Measurements from ENCODE around the gene STRA8.

The STRA8 gene

GRCh38 chr7:135217645-135218509 lies 15.8 kb upstream of the STRA8 start:
- Histone ChIP-seq H3K9me3 (replicated peaks; ENCODE audit: insufficient read depth, low read length) (no peaks in the 10 kb centered on the region), H3K27ac (ENCODE audit: low read length) (no peak overlapping the region), H3K4me2 (ENCODE audit: low read depth, low read length) (no peak overlapping the region), H3K4me1 (ENCODE audit: low read length) (no peaks in the 10 kb centered on the region), H3K9me2 (replicated peaks; ENCODE audit: insufficient read depth, low read length) (no peaks in the 10 kb centered on the region), H3F3A (ENCODE audit: insufficient read depth, low read length) (no peaks in the 10 kb centered on the region), H3K79me2 (ENCODE audit: low read length) (no peaks in the 10 kb centered on the region), H3K9ac (ENCODE audit: low read length) (no peak overlapping the region), H2AFZ (ENCODE audit: low read length) (no peak overlapping the region), H4K20me1 (ENCODE audit: insufficient read depth, low read length) (no peaks in the 10 kb centered on the region), H3K27me3 (replicated peaks; ENCODE audit: insufficient read depth, low read length) (no peaks in the 10 kb centered on the region), H3K36me3 (replicated peaks; ENCODE audit: insufficient read depth, low read length) (no peaks in the 10 kb centered on the region), H3K4me3 (ENCODE audit: low read length) (no peak overlapping the region)
- TF ChIP-seq CTCF (IDR thresholded peaks at IDR 0.05; ENCODE audit: low read length) (no peak), EZH2 (optimal IDR thresholded peaks at IDR 0.05; ENCODE audit: low read depth, low read length) (no peak)
- DNase-seq: no peak

- Histone ChIP-seq H3K9me3 (replicated peaks; ENCODE audit: insufficient read depth, low read length) (no peaks in the 10 kb centered on the region), H3K9me2 (replicated peaks; ENCODE audit: insufficient read depth, low read length) (no peaks in the 10 kb centered on the region), H3K27me3 (replicated peaks; ENCODE audit: insufficient read depth, low read length) (no peaks in the 10 kb centered on the region), H3K79me2 (ENCODE audit: low read length) (no peaks in the 10 kb centered on the region), H2AFZ (ENCODE audit: low read length) (no peak overlapping the region), H3K4me1 (ENCODE audit: low read length) (peaks cover 18% of the 10 kb centered on the region), H4K20me1 (ENCODE audit: insufficient read depth, low read length) (no peaks in the 10 kb centered on the region), H3K4me2 (ENCODE audit: low read depth, low read length) (peak overlapping the region; percentile 44; the same call in 1 of the 2 replicates), H3K36me3 (replicated peaks; ENCODE audit: insufficient read depth, low read length) (no peaks in the 10 kb centered on the region), H3K27ac (ENCODE audit: low read length) (peak overlapping the region; percentile 11; the same call in 1 of the 2 replicates), H3K9ac (ENCODE audit: low read length) (no peak overlapping the region), H3F3A (ENCODE audit: insufficient read depth, low read length) (peaks cover 9% of the 10 kb centered on the region), H3K4me3 (ENCODE audit: low read length) (0 out of 2 replicates have a peak overlapping the region, but pooled peaks have one; percentile 3)
- no peak for TF ChIP-seq EZH2phosphoT487 (IDR thresholded peaks at IDR 0.05; ENCODE audit: low read length)
- TF ChIP-seq CTCF (IDR thresholded peaks at IDR 0.05; ENCODE audit: low read length): no peak
- no peak for TF ChIP-seq EZH2 (optimal IDR thresholded peaks at IDR 0.05; ENCODE audit: low read depth, low read length)
- DNase-seq: peak; percentile 37
Observed at GRCh38 chr7:135224027-135224426, 9.6 kb upstream of the STRA8 start.

GRCh38 chr7:135231686-135232085 lies 2.0 kb upstream of the STRA8 start:
- no peaks in the 10 kb centered on the region for H3K4me1 ChIP-seq (ENCODE audit: low read length)
- no peaks in the 10 kb centered on the region for H4K20me1 ChIP-seq (ENCODE audit: insufficient read depth, low read length)
- no peak for TF ChIP-seq EZH2phosphoT487 (IDR thresholded peaks at IDR 0.05; ENCODE audit: low read length)
- TF ChIP-seq CTCF (IDR thresholded peaks at IDR 0.05; ENCODE audit: low read length): 0 out of 2 replicates have a peak, but pooled peaks have one; percentile 2
- no peak overlapping the region for H3K27ac ChIP-seq (ENCODE audit: low read length)
- no peaks in the 10 kb centered on the region for H3K9me3 ChIP-seq (replicated peaks; ENCODE audit: insufficient read depth, low read length)
- H3K27me3 ChIP-seq (replicated peaks; ENCODE audit: insufficient read depth, low read length): no peaks in the 10 kb centered on the region
- H3K4me2 ChIP-seq (ENCODE audit: low read depth, low read length): no peak overlapping the region
- no peak for DNase-seq
- no peak overlapping the region for H2AFZ ChIP-seq (ENCODE audit: low read length)
- H3K79me2 ChIP-seq (ENCODE audit: low read length): no peaks in the 10 kb centered on the region
- no peaks in the 10 kb centered on the region for H3F3A ChIP-seq (ENCODE audit: insufficient read depth, low read length)
- no peak overlapping the region for H3K4me3 ChIP-seq (ENCODE audit: low read length)
- no peak overlapping the region for H3K9ac ChIP-seq (ENCODE audit: low read length)
- no peaks in the 10 kb centered on the region for H3K9me2 ChIP-seq (replicated peaks; ENCODE audit: insufficient read depth, low read length)
- no peaks in the 10 kb centered on the region for H3K36me3 ChIP-seq (replicated peaks; ENCODE audit: insufficient read depth, low read length)

Data from MM.1S (cell line).